ENCODE measurements around the gene ZNF420.
"Not testable (repeated sequence)": the region's sequence is repeated elsewhere in the genome, so short reads cannot be mapped to it uniquely, and the experiment has no call there.

- TF ChIP-seq POLR2A (IDR thresholded peaks at IDR 0.05); CTCF (IDR thresholded peaks at IDR 0.05); POLR2AphosphoS5 (IDR thresholded peaks at IDR 0.05; ENCODE audit: insufficient read depth in 1 of 2, low read depth in 1 of 2): not testable (repeated sequence)
Measured at GRCh38 chr19:37064886-37065285, 13.3 kb upstream of the ZNF420 start.
